HG03045 (cell line): ENCODE data around the gene MDFIC.
"Not testable (repeated sequence)": the region's sequence is repeated elsewhere in the genome, so short reads cannot be mapped to it uniquely, and the experiment has no call there.

Source experiments
- ATAC-seq: cut with Tn5 transposase; IDR thresholded peaks from one replicate; pipeline ENCODE4 v1.9.1; 2021; ENCODE audit warnings: mild to moderate bottlenecking, moderate library complexity; ENCODE audit not compliant: unreplicated experiment

MDFIC gene, protein sequence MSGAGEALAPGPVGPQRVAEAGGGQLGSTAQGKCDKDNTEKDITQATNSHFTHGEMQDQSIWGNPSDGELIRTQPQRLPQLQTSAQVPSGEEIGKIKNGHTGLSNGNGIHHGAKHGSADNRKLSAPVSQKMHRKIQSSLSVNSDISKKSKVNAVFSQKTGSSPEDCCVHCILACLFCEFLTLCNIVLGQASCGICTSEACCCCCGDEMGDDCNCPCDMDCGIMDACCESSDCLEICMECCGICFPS

DNA sequence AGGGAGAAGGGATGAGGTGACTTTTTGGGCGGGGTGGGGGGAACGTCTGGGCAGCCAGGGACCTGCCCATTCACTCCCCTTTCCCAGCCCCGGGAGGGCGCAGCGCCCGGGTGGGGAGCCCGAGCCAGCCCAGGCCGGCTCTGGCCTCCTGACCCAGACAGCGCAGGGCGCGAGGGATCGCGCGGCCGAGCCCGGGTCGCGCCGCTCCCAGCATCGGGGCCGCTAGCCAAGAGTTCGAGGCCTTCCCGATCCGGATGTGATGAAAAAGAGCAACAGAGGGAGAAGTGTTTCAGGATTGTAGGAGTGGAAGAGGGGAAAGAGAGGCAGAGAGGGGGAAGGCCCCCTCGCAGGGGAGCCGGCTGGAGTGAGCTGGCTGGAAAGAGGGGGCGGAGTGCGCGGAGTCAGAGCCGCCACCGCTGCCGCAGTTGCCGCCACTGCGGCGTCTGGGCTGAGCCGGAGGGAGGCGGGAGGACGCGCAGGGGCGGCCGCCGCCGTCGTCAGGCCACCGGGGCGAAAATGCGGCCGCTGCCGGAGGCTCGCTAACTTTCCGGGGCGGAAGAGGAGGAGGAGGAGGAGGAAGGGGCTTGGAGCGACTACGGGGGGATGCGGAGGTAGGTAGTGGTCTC lies at the start of gene MDFIC:
MDFIC (plus strand) TSS at position 69 of the 626 bp plus-strand sequence. CDS start 940 bp downstream, outside the sequence.
- ATAC-seq = peak; percentile 48

DNA sequence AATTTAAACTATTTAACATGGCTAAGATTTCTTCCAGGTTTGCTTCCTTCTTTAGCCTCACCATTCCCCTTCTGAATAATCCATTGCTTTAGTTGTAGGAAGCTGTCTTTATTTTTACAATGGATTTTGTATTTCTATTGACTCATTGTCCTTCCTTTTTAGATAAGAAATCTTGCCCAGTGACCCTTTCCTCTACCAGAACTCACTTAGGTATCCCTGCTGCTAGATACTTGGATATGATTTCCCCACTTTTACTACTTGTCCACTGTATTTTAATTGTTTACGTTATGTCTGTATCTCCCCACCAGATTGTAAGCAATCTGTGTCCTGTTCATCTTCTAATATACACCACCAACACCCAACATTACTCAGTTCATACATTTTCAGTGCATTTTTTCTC lies 47.7 kb upstream of the MDFIC start:
- ATAC-seq = no peak

DNA sequence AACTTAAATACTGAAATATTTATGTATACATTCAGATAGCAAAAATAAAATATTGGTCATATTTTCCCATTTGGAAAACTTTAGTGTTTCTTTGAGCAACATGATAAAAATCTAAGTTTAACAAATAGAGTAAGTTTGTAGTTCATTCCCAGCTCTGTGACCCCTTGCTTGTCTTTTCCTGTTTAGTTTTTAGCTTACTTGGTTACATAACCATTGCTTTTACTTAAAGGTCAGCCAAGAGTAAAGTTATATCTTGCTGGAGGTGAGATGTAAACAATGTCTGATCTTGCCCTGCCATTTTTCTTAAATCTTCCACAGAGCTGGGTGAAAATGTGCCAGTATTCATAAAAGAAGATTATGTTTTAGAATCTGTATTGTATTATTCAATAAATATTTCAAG lies 46.7 kb upstream of the MDFIC start:
- no peak for ATAC-seq

DNA sequence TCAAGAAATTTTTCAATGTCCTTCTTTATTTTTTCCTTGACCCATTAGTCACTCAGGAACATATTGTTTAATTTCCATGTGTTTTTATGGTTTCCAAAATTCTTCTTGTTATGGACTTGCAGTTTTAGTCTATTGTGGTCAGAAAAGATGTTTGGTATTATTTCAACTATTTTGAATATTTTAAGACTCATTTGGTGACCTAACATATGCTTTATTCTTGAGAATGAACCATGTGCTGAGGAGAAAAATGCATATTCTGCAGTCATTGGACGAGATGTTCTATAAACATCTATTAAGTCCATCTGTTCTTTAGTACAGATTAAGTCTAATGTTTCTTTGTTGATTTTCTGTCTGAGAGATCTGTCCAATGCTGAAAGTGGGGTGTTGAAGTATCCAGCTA lies 42.3 kb upstream of the MDFIC start:
- ATAC-seq = no peak

DNA sequence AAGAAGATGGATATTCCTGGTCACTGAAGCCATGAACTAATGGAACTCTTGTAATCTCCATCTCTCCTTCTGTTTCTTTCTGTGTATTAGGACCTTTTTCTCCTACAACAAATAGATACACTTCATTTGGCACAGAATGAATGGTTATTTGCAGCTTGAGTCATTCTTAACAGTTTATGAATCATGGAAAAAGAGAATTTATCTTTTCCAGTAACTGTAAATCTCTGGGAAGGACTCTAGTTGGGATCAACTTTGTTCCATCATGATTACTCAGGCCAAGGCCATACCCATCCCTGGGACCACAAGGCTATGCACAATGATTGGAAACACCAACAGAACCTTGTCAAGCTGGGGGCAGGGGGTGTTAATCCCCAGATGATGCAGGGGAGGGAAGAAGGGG lies 36.1 kb upstream of the MDFIC start:
- no peak for ATAC-seq

DNA sequence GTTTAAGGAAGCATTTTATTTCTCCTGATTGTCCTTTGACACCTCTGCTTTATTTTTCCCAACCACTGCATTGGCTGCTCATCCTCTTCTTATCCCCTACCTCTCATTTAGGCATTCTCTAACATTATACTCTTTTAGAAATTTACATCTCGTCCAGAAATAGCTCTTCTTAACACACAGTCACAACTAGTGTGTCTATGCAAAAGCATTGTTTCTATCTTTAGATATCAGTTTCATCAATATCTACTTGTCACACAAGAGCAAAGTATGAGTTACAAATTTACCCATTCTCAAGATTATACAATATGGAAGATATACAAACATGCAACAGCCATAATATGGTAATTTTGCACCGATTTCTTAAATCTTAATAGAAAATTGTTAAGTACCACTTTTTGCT lies 35.7 kb upstream of the MDFIC start:
- ATAC-seq = no peak

DNA sequence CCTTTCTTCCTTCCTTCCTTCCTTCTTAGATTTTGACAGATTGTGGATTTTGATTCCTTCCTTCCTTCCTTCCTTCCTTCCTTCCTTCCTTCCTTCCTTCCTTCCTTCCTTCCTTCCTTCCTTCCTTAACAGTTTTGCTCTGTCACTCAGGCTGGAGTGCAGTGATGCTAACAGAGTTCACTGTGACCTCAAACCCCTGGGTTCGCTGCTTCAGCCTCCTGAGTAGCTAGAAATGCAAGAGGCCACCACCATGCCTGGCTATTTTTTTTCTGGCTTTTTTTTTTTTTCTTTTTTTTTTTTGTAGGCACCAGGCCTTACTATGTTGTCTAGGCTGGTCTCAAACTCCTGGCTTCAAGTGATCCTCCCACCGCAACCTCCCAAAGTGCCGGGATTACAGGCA lies 32.8 kb upstream of the MDFIC start:
- not testable (repeated sequence) for ATAC-seq

DNA sequence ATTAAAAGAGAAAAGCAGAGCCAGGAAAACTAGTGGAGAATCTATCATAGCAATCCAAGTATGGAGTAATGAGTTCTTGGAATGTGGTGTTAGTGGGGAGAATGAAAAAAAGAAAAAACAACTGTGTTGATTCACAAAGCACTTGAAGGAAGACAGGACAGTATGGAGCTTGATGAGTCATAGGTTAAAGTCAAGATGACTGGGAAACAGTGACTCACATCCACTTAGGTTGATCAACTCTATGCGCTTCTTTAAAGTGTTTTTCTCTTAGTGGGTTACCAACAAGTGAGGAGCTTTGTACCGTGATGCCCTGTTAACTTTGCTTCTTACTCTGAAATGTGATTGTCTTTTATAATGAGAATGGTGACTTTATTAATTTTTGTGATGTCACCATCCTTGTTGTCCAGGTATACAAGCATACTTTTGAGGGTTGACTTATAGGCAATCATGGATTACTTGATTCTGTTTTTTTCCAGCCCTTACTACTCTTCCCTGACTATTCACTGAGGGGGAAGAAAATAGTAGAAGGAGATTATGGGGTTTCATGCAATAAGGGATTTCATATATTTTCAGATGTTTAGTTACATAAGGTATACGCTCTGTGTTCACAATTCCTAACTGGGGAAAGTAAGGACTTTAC lies 32.1 kb upstream of the MDFIC start:
- peak; percentile 78 for ATAC-seq

DNA sequence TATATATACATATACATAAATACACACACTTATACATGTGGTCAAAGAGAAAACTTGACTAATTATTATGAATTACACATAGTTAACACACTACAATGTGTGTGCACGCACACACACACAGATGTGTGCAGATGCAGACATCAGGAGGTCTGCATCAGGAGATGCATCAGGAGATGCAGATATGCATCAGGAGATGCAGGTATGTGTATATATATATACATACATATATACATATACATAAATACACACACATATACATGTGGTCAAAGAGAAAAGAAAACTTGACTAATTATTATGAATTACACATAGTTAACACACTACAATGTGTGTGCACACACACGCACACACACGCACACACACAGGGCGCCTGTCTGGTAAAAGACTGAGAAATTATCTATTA lies 31.3 kb upstream of the MDFIC start:
- ATAC-seq = no peak

DNA sequence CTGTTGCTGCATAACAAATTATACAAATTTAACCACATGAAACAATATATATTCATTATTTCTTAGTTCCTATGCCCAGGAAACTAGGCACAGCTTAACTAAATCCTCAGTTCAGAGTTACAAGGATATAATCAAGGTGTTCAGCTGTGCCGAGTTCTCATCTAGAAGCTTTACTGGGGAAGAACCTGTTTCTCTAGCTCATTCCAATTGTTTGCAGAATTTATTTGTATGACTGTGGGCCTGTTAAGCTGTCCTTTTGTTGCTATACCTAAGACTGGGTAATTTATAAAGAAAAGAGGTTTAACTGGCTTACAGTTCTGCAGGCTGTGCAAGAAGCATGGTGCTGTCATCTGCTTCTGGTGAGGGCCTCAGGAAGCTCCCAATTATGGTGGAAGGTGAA lies 21.8 kb upstream of the MDFIC start:
- no peak for ATAC-seq

DNA sequence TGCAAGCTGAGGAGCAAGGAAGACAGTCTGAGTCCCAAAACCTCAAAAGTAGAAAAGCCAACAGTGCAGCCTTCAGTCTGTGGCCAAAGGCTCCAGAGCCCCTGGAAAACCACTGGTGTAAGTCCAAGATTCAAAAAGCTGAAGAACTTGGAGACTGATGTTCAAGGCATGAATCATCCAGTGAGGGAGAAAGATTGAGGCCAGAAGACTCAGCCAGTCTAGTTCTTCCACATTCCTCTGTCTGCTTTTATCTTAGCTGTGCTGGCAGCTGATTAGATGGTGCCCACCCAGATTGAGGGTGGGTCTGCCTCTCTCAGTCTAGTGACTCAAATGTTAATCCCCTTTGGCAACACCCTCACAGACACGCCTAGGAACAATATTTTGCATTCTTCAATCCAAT lies 20.1 kb upstream of the MDFIC start:
- no peak for ATAC-seq

DNA sequence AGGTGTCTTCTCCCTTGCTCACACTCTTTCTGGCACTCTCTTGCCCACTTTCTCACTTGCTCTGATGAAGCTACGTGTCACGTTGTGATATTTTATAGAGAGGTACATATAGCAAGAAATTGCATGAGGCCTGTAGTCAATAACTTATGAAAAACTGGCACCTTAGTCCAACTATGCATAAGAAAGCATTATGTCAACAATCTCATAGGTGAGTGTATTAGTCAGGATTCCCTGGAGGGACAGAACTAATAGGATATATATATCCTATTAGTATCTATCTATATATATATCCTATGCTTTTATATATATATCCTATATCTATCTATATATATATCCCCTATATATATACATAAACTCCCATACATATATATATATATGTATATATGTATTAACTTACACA lies 18.8 kb upstream of the MDFIC start:
- ATAC-seq = no peak

DNA sequence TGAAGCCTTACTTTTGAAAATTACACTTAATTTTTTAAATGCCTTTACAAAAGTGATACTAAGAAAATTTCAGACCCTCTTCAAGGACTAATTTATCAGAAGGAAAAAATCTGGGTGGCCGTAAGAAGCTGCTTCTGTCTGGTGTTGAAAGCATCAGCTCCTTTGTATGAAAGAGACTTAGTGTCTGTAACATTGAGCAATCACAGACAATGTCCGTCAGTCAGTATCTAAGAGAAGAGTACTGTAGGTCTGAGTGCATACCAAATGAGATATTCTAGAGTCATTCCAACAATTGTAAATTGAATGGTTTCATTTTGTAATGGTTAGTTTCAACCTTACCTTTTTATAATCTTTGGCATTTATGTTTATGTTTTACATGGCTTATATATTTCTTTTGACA lies 11.1 kb upstream of the MDFIC start:
- no peak for ATAC-seq

DNA sequence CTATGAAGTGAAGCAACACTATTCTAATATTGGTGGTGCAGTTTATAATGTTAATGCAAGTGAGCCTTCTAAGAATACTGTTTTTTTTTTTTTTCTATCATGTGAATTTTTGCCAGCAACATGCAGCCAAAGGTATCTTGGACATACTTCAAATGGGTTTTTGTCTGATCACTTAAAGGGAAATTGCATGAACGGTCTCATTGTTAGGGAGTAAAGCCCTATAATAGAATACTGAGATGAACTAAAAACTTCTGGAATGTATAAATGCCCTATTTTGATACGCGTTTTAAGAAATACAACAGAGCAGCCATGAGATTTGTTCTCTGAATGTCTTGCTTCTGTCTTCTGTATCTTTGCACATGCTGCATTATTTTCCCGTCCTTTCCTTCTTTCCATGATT lies 10.5 kb upstream of the MDFIC start:
- ATAC-seq = no peak

DNA sequence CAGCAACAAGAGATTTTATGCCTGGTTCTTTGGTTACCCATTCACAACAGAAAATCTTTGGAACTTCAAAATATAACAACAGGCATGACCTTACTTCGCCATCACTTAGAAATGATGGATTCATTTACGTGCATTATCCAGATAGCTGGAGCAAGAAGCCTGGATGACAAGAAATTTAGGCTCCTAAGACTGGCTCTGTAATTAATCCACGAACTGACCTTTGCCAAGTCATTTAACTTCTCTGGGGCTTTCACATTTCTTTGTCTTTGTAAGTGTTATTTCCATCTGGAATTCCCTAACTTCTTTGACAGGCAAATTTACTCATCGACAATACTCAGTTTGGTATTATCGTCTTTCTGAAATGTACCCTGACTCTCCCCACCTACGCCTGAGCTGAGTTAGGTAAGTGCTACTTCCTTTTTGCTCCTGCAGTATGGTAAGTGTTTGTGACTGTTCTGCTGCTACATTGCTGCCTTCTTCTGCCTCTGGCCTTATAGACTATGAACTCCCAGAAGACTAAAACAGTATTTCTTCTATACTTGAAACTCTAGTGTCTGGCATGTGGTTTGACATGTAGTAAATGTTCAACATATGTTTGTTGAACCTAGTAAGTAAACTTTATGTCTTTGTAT lies 5.5 kb upstream of the MDFIC start:
- peak; percentile 86 for ATAC-seq

DNA sequence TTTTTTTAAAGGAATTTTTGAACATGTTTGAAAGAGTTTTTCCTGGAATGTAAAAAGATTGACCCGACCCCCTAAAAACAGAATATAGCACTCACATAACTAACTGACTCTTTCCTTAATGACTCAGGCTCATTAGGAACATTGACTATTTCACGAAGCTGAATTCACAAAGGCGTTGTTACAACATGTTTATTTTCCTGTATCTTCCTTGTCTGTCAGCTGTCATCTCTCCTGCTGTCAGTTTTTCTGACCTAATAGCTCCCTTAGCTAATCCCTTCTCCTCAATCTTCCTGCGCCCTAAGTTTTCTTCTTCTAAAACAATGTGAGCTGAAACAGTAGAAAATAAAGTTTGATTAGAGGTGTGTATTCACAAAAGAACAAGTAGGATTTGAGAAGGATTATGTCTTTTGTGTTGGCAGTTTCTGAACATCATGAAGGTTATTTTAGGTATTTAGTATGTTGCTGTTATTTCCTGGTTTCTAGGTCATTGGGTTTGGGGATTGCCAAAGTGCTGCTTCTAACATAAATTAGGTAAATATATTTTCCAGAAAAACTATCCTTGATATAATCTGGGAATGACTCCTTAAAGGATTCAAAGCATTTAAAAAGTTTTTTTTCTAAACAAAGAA lies 4.6 kb upstream of the MDFIC start:
- ATAC-seq = no peak

DNA sequence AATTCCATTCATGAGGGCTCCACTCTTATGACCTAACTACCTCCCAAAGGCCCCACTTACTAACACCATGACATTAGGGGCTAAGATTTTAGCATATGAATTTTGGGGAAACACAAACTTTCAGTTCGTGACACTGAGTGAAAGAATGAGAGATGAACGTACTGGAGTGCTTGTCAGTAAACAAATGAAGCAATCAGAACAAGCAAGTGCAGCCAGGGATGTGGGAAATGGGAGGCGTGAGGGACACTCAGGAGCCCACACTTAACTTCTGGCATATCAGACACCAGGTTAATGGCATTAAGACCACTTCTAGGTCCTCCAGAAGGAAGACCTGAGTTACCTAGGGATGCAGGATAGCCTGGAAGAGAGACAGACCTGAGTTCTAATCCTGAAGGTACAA lies 2.3 kb upstream of the MDFIC start:
- no peak for ATAC-seq

DNA sequence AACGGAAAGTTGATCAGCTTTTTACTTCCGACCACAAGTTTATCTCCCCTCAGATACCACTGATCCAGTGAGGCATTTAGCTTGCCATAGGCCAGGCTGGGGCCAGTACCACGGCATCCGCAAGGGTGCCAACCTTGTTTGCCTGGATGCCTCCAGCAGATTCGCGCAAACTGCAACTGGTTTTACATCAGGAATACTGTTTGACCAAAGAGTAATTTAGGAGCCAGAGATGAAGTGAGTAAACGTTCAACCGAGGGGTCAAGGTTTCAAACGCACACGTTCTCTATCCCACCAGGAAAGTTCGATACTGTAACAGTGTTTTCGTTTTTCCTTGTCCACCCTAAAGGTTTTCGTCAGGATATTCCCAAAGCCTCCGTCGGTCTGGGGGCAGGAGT lies 266 bp upstream of the MDFIC start:
- ATAC-seq = no peak

DNA sequence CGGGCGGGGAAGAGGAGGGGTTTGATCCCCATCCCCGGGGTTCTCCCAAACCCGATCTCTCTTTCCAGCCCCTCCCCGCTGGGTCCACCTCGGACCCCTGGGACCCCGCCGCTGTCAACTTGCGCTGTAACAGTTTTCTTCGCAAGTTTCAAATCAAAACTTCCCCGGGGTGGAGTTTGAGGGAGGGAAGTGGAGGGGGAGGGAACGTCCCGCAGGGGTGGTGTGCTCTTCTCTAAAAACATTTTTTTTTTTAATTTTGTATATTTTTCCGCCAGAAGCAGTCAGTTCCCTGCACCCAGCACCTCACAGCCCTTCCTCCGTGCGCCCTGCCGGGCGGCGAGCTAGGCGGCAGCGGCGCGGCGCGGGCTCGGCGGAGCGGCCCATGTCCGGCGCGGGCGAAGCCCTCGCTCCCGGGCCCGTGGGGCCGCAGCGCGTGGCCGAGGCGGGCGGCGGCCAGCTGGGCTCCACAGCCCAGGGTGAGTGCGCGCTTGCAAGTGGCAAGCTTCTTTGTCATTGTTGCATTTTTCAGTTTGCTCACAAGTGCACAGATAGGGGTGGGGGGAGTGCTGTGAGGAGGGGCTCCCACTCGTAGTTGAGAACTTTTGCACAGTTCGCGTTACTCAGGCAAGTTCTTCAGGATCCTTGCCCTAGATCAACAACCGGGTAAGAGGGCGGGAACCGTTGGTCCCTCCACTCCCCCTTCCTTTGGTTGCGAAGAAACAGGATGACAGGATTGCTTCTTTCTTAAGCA lies 933 bp downstream of the MDFIC start:
- peak; percentile 29 for ATAC-seq

DNA sequence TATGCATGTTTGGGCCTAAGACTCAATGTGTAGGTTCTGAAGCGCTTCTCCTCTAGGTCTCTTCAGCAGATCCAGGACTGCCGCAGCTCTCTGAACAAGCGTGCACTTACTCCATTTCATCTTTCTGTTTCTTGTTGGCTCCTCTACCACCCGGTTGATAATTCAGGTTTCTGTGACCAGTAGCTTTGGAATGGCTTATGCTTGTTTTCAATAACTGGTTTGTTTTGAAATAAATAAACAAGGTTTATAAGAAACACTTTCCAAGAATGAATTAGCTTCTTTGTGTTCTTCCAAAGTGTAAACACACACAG lies 1.5 kb downstream of the MDFIC start:
- ATAC-seq = no peak
